Erythroblast (primary cell): Measurements from ENCODE around the gene PTEN.

Experiments used
- GATA1 ChIP-seq: IDR thresholded peaks from 2 replicates; pipeline ENCODE4 v1.6.1; 2011; ENCODE audit warnings: low read depth, mild to moderate bottlenecking, control low read depth, low read length, moderate library complexity
- POLR2A ChIP-seq: IDR thresholded peaks from 2 replicates; pipeline ENCODE4 v1.6.1; 2011; ENCODE audit warnings: mild to moderate bottlenecking, low read length

- TF ChIP-seq POLR2A (no peak), GATA1 (no peak)
Measured at GRCh38 chr10:87956055-87956454, 92.6 kb downstream of the PTEN start.
